PC-9 (cell line): ENCODE results near the gene MYO19. TPM values are rescaled to one million over a fixed set of nuclear protein-coding genes. Genes with fewer than 3 reads are reported as not detected.
A peak's percentile ranks its signal among the peaks of the same experiment; 100 is the strongest.

Source experiments
- BruUV-seq: library from RNA; stranded (reverse); fragments of 400-500 nt; replicated peaks from 2 replicates; lab custom pipeline; 2021; lab: Mats Ljungman, UMichigan
- CTCF ChIA-PET: fragments of 300-600 bp; sonication (Branson Sonifier 250); formaldehyde crosslinking; loops from one replicate; lab custom pipeline; 2022; ENCODE audit warnings: antibody characterized with exemption; lab: Charles Lee
- POLR2A ChIA-PET: fragments of 300-600 bp; sonication (Branson Sonifier 250); formaldehyde crosslinking; loops from one replicate; lab custom pipeline; 2022; ENCODE audit warnings: antibody characterized with exemption; ENCODE audit not compliant: unreplicated experiment; lab: Charles Lee
- DNase-seq, 2 experiments: peaks; one replicate each; pipeline versions ENCODE4 v3.0.0 to v3.0.0-alpha.2; 2015 to 2022; ENCODE audit warnings: mixed read lengths in 1 of 2
- H2AFZ ChIP-seq: fragments of 200-600 bp; sonication (generic); 2 replicates; pipeline ENCODE4 v1.8.1; 2017; ENCODE audit warnings: antibody characterized with exemption
- H3F3A ChIP-seq: fragments of 200-600 bp; sonication (generic); 2 replicates; pipeline ENCODE4 v1.8.1; 2017; ENCODE audit warnings: antibody characterized with exemption, mild to moderate bottlenecking, low read depth; ENCODE audit not compliant: insufficient read depth
- H3K27ac ChIP-seq: fragments of 200-600 bp; sonication (generic); 2 replicates; pipeline ENCODE4 v1.6.1; 2016; ENCODE audit warnings: mixed run types
- H3K27me3 ChIP-seq: fragments of 200-600 bp; sonication (generic); 2 replicates; pipeline ENCODE4 v1.6.1; 2016; ENCODE audit warnings: low read depth, mixed run types; ENCODE audit not compliant: insufficient read depth
- H3K36me3 ChIP-seq: fragments of 200-600 bp; sonication (generic); 2 replicates; pipeline ENCODE4 v1.6.1; 2016; ENCODE audit warnings: low read depth, mixed run types
- H3K4me1 ChIP-seq: fragments of 200-600 bp; sonication (generic); replicated peaks from 2 replicates; pipeline ENCODE4 v1.6.1; 2016; ENCODE audit warnings: mixed run types; ENCODE audit not compliant: insufficient read depth
- H3K4me2 ChIP-seq: fragments of 200-600 bp; sonication (generic); 2 replicates; pipeline ENCODE4 v1.6.1; 2017; ENCODE audit warnings: mixed run types
- H3K4me3 ChIP-seq: fragments of 200-600 bp; sonication (generic); 2 replicates; pipeline ENCODE4 v1.6.1; 2016; ENCODE audit warnings: mixed run types
- H3K79me2 ChIP-seq: fragments of 200-600 bp; sonication (generic); 2 replicates; pipeline ENCODE4 v1.6.1; 2017; ENCODE audit warnings: low read depth, mixed run types
- H3K9me2 ChIP-seq: fragments of 200-600 bp; sonication (generic); 2 replicates; pipeline ENCODE4 v1.8.1; 2017; ENCODE audit warnings: mild to moderate bottlenecking; ENCODE audit not compliant: insufficient read depth
- H3K9me3 ChIP-seq: fragments of 200-600 bp; sonication (generic); 2 replicates; pipeline ENCODE4 v1.8.1; 2016; ENCODE audit warnings: low read depth; ENCODE audit not compliant: insufficient read depth
- H4K20me1 ChIP-seq: fragments of 200-600 bp; sonication (generic); 2 replicates; pipeline ENCODE4 v1.8.1; 2017; ENCODE audit not compliant: insufficient read depth
- EZH2 ChIP-seq: fragments of 200-600 bp; sonication (generic); IDR thresholded peaks from 2 replicates; pipeline ENCODE4 v1.8.0; 2017; ENCODE audit warnings: antibody characterized with exemption, low read depth
- intact Hi-C: fragments of 100-400 bp; cut with micrococcal nuclease; formaldehyde crosslinking; loops from one replicate; pipeline ENCODE4 v1.10.0; 2022; ENCODE audit not compliant: unreplicated experiment
- total RNA-seq: library from RNA; stranded (reverse); gene quantifications from 2 replicates; pipeline ENCODE4 v1.2.3, GENCODE V29; 2021
- TF ChIP-seq, protein P1 (sequence below): fragments of 200-600 bp; sonication (generic); conservative IDR thresholded peaks from 2 replicates; pipeline ENCODE4 v1.6.1; 2017; ENCODE audit warnings: mixed run types, antibody characterized with exemption, mild to moderate bottlenecking, moderate library complexity

MYO19 gene
- total RNA-seq, 1 experiment from 2014 or later = 110 TPM

DNA sequence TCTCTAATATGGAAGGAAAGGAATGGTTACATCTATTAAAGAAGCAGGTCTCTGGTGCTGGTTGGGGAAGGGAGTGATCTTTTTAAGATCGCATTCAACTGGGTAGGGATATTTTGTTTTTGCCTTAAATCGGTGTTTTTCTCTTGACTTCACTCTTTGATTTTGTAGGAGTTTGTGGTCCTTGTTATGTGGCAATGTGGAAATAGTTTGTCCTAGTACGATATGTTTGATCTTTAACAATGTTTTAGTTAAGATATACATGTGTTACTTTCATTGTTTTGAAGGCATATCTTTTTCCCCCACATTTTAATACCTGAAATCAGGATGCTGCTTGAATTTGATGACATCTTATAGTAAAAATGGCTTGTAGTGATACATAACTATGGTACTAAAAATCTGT, 18.8 kb upstream of the MYO19 start:
- Histone ChIP-seq H3F3A (peaks cover 6% of the 10 kb centered on the region; the same call in 1 of the 2 replicates), H3K27ac (no peak overlapping the region), H3K9me3 (no peaks in the 10 kb centered on the region), H3K4me3 (no peak overlapping the region), H4K20me1 (peaks cover 78% of the 10 kb centered on the region), H3K9me2 (no peaks in the 10 kb centered on the region), H3K4me1 (no peaks in the 10 kb centered on the region; the same call in 1 of the 2 replicates), H3K27me3 (no peaks in the 10 kb centered on the region), H3K4me2 (no peak overlapping the region), H3K79me2 (peaks cover 71% of the 10 kb centered on the region), H3K36me3 (peaks cover 18% of the 10 kb centered on the region), H2AFZ (no peak overlapping the region)
- intact Hi-C loops = no loop called here
- BruUV-seq = no TSS peak
- no peak for DNase-seq
- ChIA-PET POLR2A (no interaction called here), CTCF (no interaction called here)
- no peak for TF ChIP-seq EZH2
- TF ChIP-seq, protein P1, sequence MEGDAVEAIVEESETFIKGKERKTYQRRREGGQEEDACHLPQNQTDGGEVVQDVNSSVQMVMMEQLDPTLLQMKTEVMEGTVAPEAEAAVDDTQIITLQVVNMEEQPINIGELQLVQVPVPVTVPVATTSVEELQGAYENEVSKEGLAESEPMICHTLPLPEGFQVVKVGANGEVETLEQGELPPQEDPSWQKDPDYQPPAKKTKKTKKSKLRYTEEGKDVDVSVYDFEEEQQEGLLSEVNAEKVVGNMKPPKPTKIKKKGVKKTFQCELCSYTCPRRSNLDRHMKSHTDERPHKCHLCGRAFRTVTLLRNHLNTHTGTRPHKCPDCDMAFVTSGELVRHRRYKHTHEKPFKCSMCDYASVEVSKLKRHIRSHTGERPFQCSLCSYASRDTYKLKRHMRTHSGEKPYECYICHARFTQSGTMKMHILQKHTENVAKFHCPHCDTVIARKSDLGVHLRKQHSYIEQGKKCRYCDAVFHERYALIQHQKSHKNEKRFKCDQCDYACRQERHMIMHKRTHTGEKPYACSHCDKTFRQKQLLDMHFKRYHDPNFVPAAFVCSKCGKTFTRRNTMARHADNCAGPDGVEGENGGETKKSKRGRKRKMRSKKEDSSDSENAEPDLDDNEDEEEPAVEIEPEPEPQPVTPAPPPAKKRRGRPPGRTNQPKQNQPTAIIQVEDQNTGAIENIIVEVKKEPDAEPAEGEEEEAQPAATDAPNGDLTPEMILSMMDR = no peak

DNA sequence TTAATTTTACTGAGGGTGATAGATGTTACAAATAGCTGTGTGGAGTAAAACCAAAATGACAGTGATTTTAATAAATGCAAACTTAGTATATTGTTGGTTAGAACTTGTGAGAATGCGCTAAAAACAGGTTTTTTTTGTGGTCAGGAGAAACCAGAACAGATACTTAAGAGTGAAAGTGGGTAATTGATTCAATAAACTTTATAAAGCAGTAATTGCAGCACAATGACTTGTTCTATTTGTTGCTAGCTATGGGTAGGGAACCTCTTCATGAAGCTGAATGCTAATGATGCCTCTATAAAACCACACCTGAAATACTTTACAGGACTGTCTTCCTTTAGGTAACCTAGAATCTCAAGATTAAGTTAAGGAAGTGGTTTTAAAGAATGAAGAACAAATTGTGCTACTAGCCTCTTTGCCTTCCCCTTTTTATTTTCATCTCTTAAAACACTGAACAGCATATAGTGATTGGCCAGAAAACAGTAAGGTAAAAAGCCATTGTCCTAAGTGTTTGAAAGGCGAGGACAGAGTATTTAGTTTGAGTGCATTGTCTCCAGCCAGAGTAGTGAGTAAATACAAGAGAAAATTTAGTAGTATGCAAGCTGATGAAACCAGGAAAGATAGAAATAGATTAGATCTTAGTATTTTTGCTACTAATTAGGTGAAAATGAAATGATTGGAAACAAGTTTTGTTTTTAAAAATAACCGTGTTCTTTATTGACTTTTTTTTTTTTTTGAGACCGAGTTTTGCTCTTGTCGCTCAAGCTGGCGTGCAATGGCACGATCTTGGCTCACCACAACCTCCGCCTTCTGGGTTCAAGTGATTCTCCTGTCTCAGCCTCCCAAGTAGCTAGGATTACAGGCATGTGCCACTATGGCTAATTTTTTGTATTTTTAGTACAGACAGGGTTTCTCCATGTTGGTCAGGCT, 16.1 kb upstream of the MYO19 start:
- no peak for DNase-seq
- peaks cover 18% of the 10 kb centered on the region for H3K36me3 ChIP-seq
- no peaks in the 10 kb centered on the region for H3K27me3 ChIP-seq
- H3K27ac ChIP-seq = 0 out of 2 replicates have a peak overlapping the region, but pooled peaks have one; percentile 7
- no peaks in the 10 kb centered on the region for H3K9me2 ChIP-seq
- intact Hi-C loops = no loop called here
- H2AFZ ChIP-seq = no peak overlapping the region
- no peaks in the 10 kb centered on the region for H3K9me3 ChIP-seq
- ChIA-PET POLR2A (no interaction called here), CTCF (interaction anchor here (0.6 kb wide), 1 partner anchor 22 kb away, joined by 3 read pairs; no protein-coding TSS in a partner anchor)
- H3K4me1 ChIP-seq = peaks cover 17% of the 10 kb centered on the region
- H3F3A ChIP-seq = peaks cover 18% of the 10 kb centered on the region
- H3K4me2 ChIP-seq = no peak overlapping the region
- peaks cover 92% of the 10 kb centered on the region for H4K20me1 ChIP-seq
- peaks cover 98% of the 10 kb centered on the region for H3K79me2 ChIP-seq
- H3K4me3 ChIP-seq = no peak overlapping the region
- no TSS peak for BruUV-seq
- TF ChIP-seq EZH2 = no peak
- TF ChIP-seq, protein P1 = no peak

DNA sequence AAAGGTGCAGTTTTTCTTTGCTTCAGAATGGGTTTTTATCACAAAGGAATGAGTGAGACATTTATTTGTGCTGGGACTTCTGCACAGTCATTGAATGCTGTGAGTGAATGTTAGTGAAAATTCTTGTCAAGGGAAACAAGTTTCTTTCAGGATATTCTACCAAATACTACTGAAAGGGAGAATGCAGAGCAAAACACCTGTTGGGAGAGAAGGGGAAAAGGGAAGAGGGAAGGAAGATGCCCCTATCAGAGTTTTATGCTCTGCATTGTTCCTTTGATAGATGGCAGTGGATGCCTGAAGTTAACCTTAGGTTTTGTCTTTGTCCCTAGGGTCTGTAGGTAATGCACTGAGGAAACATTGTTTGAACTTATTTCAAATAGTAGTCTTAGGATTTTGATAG, 13.1 kb upstream of the MYO19 start:
- H3K4me2 ChIP-seq = peak overlapping the region; percentile 98
- peaks cover 67% of the 10 kb centered on the region for H4K20me1 ChIP-seq
- peak overlapping the region; percentile 62 for H3K27ac ChIP-seq
- no peaks in the 10 kb centered on the region for H3K27me3 ChIP-seq
- no TSS peak for BruUV-seq
- no peak for TF ChIP-seq EZH2
- TF ChIP-seq, protein P1 = no peak
- H3F3A ChIP-seq = peaks cover 35% of the 10 kb centered on the region
- H3K36me3 ChIP-seq = peaks cover 15% of the 10 kb centered on the region
- no peaks in the 10 kb centered on the region for H3K9me2 ChIP-seq
- peaks cover 89% of the 10 kb centered on the region for H3K79me2 ChIP-seq
- POLR2A ChIA-PET = no interaction called here
- H3K4me1 ChIP-seq = peaks cover 27% of the 10 kb centered on the region
- H2AFZ ChIP-seq = no peak overlapping the region
- no peak for DNase-seq
- peak overlapping the region; percentile 78 for H3K4me3 ChIP-seq
- H3K9me3 ChIP-seq = no peaks in the 10 kb centered on the region
- CTCF ChIA-PET = interaction anchor here (0.7 kb wide), 1 partner anchor 45 kb away, joined by 3 read pairs; no protein-coding TSS in a partner anchor
- intact Hi-C loops = no loop called here
